Measurements from ENCODE around the gene BRD3OS.
"Not testable (repeated sequence)": the region's sequence is repeated elsewhere in the genome, so short reads cannot be mapped to it uniquely, and the experiment has no call there.

The BRD3OS gene

GRCh38 chr9:134066526-134066912, 41.2 kb downstream of the BRD3OS start:
- DNase-seq, result no peak

DNA sequence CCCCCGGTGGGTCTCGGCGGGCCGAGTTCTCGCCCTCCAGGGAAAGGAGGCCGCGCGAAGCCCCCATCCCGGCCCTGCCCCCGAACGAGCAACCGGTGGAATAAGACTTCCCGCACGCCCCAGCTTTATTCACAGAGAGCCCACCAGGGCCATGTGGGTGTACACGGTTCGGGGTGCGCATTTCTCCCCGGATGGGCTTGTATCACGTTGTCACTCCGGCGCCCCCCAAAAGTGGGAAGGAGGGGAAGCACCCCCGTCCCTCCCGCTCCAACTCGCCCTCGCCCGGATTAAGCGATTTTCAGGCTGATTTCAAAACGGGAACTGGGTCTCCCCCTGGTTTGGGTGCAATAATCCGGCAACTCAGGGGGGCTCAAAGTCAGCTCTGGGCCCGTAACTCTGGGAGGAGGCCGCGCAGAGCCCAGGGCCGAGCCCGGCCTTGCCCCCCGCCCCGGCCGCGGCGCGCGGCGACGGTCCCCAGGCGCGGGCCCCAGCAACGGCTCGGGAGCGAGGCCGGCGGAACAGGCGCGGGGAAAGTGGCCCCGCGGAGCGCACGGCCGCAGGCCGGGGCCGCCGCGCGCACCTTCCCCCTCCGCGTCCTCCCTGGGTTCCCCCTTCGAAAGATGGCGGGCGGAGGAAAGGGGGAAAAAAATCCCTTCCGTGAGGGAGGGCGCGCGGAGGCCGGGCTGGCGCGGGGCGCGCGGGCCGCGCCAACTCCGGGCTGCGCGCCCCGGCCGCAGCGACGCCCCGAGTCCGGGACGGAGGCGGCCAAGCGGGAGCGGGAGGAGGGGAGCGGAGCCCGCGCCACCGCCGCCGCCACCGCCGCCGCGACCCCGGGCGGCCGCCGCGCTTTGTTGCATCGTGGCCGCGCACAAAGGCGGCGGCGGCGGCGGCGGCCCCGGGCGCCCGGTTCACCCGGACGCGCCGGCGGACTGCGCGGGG, 41.9 kb downstream of the BRD3OS start:
- DNase-seq, result peak; percentile 45

DNA sequence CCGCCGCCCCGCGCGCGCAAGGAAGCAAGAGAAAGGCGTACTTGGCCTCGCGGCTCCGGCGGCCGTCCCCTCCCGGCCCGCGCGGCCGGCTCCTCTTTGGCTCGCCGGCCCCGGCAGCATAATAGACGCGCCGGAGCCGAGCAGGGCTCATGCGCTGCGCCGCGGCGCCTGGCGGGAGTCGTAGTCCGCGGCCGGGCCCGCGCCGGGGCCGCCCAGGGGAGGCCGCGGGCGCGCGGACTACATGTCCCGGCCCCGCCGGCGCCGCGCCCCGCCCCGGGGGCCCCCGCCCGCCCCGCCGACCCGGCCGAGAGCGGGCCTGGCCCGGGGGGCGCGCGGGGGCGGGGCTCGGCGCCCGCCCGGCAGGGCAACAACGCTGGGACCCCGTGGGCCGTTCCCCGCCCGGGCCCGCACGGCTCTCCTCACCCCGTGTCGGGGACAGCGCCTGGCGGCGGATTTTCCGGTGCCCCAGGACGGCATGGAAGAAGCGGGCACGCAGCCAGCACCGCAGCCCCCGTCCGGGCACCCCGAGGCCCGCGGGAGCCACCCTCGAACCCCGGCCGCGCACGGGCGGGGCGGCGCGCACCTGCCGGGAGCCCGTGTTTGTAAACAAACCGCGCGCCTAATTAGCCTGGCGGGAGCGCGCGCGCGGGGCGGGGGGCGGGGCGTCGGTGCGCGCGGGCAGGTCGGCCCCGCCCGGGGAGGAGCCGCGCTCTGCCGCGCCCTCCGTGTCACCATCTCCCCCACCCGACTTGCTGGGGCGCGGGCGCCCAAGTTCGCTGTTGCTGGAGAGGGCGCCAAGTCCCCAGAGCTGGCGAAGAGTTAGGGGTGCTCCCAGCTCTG, 42.8 kb downstream of the BRD3OS start, which contains the start of gene BRD3:
BRD3 (minus strand) TSS at position 123 of the 840 bp plus-strand sequence. CDS start 14,549 bp downstream, outside the sequence.
- DNase-seq, result peak; percentile 86

GRCh38 chr9:134068744-134069479, 43.6 kb downstream of the BRD3OS start:
- no peak for DNase-seq

DNA sequence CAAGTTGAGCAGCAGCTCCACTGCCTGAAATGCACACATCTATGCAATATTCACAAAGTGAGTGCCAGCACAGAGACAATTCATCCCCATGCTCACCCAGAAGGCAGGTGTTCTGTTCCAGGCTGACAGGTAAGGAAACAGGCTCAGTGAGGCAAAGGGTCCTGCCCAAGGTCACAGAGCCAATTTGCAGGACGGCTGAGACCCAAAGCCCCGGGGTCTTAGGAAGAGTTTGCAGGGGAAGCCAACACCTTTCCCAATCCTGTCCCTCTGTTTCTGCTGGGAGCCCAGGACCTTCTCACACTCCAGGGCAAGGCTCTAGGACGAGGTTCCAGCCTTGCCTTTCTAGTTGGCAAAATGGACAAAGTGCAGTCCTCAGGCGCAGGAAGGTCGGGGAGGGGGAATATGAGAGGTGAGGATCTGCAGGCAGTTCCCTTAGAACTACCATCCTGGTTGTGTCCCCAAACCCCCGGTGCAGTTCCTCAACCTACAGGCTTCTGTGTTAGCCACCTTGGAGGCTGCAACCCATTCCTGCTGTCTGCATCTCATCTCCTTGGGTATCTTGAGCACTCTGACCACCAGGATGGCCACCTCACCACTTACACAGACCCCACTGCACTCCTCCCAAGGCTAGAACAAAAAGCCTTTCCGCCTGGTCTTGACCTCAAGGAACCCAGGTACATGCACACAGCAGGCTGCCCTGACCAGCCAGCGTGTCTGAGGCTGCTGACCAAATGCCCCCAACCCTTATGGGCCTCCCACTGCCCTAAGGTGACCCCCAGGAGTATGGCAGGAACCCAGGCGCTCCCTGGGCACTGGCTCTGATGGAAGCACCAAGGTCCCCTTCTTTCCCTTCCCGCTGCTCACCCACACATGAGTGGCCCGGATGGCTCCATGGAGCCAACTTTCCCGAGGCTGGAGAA, 44.5 kb downstream of the BRD3OS start:
- DNase-seq, result no peak

GRCh38 chr9:134071149-134071548, 45.9 kb downstream of the BRD3OS start:
- DNase-seq, result no peak

DNA sequence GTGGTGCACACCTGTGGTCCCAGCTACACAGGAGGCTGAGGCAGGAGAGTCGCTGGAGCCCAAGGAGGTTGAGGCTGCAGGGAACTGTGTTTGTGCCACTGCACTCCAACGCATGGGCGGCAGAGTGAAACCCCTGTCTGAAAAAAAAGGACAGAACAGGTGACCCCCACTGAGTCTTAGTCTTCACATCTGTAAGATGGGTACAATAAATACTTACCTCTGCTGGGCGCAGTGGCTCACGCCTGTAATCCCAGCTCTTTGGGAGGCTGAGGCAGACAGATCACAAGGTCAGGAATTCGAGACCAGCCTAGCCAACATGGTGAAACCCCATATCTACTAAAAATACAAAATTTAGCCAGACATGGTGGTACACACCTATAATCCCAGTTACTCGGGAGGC, 47.4 kb downstream of the BRD3OS start:
- not testable (repeated sequence) for DNase-seq

- DNase-seq, result no peak
Observed at GRCh38 chr9:134073500-134073899, 48.2 kb downstream of the BRD3OS start.

DNA sequence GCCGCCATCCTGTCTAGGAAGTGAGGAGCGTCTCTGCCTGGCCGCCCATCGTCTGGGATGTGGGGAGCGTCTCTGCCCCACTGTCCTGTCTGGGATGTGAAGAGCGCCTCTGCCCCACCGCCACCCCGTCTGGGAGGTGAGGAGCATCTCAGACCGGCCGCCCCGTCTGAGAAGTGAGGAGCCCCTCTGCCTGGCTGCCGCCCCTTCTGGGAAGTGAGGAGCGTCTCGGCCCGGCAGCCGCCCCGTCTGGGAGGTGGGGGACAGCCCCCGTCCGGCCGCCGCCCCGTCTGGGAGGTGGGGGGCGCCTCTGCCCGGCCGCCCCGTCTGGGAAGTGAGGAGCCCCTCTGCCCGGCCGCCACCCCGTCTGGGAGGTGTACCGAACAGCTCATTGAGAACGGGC, 50.4 kb downstream of the BRD3OS start:
- DNase-seq, result not testable (repeated sequence)

GRCh38 chr9:134076644-134077043, 51.4 kb downstream of the BRD3OS start:
- no peak for DNase-seq
